Measurements from ENCODE around the gene NFXL1.
A peak's percentile ranks its signal among the peaks of the same experiment; 100 is the strongest.
"Not testable (repeated sequence)": the region's sequence is repeated elsewhere in the genome, so short reads cannot be mapped to it uniquely, and the experiment has no call there.

The NFXL1 gene

GRCh38 chr4:47914220-47914925 lies at the start of gene NFXL1:
Gene NFXL1 (minus strand): TSS chr4:47914583. CDS start chr4:47914203, 380 bp downstream.
- DNase-seq (ENCODE audit: low read depth) = peak; percentile 98

- no peak for DNase-seq (ENCODE audit: low read depth)
Measured at GRCh38 chr4:47954677-47955076, 40.3 kb upstream of the NFXL1 start.

- DNase-seq (ENCODE audit: low read depth) = no peak
Measured at GRCh38 chr4:47954245-47954644, 39.9 kb upstream of the NFXL1 start.

GRCh38 chr4:47945930-47946726 lies 31.7 kb upstream of the NFXL1 start:
- DNase-seq (ENCODE audit: low read depth) = no peak

- DNase-seq (ENCODE audit: low read depth) = no peak
Measured at GRCh38 chr4:47942081-47942819, 27.9 kb upstream of the NFXL1 start.

GRCh38 chr4:47939456-47939855 lies 25.1 kb upstream of the NFXL1 start:
- no peak for DNase-seq (ENCODE audit: low read depth)

GRCh38 chr4:47936336-47936735 lies 22.0 kb upstream of the NFXL1 start:
- no peak for DNase-seq (ENCODE audit: low read depth)

- DNase-seq (ENCODE audit: low read depth) = peak; percentile 54
Measured at GRCh38 chr4:47933840-47934239, 19.5 kb upstream of the NFXL1 start.

GRCh38 chr4:47930971-47931804 lies 16.8 kb upstream of the NFXL1 start:
- peak; percentile 68 for DNase-seq (ENCODE audit: low read depth)

GRCh38 chr4:47929682-47930201 lies 15.4 kb upstream of the NFXL1 start:
- no peak for DNase-seq (ENCODE audit: low read depth)

- peak; percentile 60 for DNase-seq (ENCODE audit: low read depth)
Measured at GRCh38 chr4:47926667-47927258, 12.4 kb upstream of the NFXL1 start.

GRCh38 chr4:47923261-47923608 lies 8.9 kb upstream of the NFXL1 start:
- not testable (repeated sequence) for DNase-seq (ENCODE audit: low read depth)

- DNase-seq (ENCODE audit: low read depth) = not testable (repeated sequence)
Measured at GRCh38 chr4:47922436-47923260, 8.3 kb upstream of the NFXL1 start.

GRCh38 chr4:47917163-47917562 lies 2.8 kb upstream of the NFXL1 start:
- DNase-seq (ENCODE audit: low read depth) = not testable (repeated sequence)

GRCh38 chr4:47915378-47915777 lies 995 bp upstream of the NFXL1 start:
- DNase-seq (ENCODE audit: low read depth) = no peak

- no peak for DNase-seq (ENCODE audit: low read depth)
Measured at GRCh38 chr4:47914926-47915237, 499 bp upstream of the NFXL1 start.

GRCh38 chr4:47913861-47914219 lies 543 bp downstream of the NFXL1 start:
- DNase-seq (ENCODE audit: low read depth) = no peak

GRCh38 chr4:47913330-47913729 lies 1.1 kb downstream of the NFXL1 start:
- peak; percentile 42 for DNase-seq (ENCODE audit: low read depth)

GRCh38 chr4:47907089-47907646 lies 7.2 kb downstream of the NFXL1 start:
- peak; percentile 43 for DNase-seq (ENCODE audit: low read depth)

- no peak for DNase-seq (ENCODE audit: low read depth)
Measured at GRCh38 chr4:47899639-47900038, 14.7 kb downstream of the NFXL1 start.

All from EH (cell line).